ENCODE data around the gene ARHGEF10L.

Gene ARHGEF10L

DNA sequence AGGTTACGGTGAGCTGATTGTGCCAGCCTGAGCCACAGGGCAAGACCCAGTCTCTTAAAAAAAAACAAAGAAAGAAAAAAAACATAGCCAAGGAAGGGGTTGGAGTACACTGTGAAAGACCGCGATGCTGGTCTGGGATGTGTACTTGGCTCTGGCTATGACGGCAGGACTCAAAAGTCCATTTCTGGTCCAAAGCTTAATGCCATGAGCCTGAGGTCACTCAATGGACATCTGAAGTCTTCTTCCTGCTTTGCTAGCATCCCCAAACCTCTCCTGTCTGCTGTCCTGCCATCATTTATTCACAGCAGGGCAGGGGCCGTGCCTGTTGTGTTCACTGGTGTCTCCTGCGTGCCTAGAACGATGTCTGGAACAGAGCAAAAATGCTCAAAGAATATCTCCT lies 1.5 kb upstream of the ARHGEF10L start:
- no peaks in the 10 kb centered on the region for H4K20me1 ChIP-seq (ENCODE audit: low read depth, low read length)
- H3K9me3 ChIP-seq (ENCODE audit: insufficient read depth, low read length): no peaks in the 10 kb centered on the region
- TF ChIP-seq, protein P1, sequence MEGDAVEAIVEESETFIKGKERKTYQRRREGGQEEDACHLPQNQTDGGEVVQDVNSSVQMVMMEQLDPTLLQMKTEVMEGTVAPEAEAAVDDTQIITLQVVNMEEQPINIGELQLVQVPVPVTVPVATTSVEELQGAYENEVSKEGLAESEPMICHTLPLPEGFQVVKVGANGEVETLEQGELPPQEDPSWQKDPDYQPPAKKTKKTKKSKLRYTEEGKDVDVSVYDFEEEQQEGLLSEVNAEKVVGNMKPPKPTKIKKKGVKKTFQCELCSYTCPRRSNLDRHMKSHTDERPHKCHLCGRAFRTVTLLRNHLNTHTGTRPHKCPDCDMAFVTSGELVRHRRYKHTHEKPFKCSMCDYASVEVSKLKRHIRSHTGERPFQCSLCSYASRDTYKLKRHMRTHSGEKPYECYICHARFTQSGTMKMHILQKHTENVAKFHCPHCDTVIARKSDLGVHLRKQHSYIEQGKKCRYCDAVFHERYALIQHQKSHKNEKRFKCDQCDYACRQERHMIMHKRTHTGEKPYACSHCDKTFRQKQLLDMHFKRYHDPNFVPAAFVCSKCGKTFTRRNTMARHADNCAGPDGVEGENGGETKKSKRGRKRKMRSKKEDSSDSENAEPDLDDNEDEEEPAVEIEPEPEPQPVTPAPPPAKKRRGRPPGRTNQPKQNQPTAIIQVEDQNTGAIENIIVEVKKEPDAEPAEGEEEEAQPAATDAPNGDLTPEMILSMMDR (IDR thresholded peaks at IDR 0.05; ENCODE audit: insufficient read depth, low read length, poor library complexity, severe bottlenecking): no peak
- TF ChIP-seq EZH2phosphoT487 (conservative IDR thresholded peaks at IDR 0.05; ENCODE audit: low read length): no peak
- H3F3A ChIP-seq (ENCODE audit: insufficient read depth): no peaks in the 10 kb centered on the region
- H3K36me3 ChIP-seq (ENCODE audit: low read length): no peaks in the 10 kb centered on the region
- H3K9me2 ChIP-seq (replicated peaks; ENCODE audit: insufficient read depth, low read length): no peaks in the 10 kb centered on the region
- no peak overlapping the region for H3K9ac ChIP-seq (ENCODE audit: low read length)
- no peak overlapping the region for H3K4me3 ChIP-seq (ENCODE audit: insufficient read depth, low read length, poor library complexity, severe bottlenecking)
- no peaks in the 10 kb centered on the region for H3K27me3 ChIP-seq (ENCODE audit: low read length)
- no peak overlapping the region for H2AFZ ChIP-seq (ENCODE audit: low read depth, low read length, severe bottlenecking)
- H3K27ac ChIP-seq (ENCODE audit: low read depth, low read length): no peak overlapping the region
- no peak overlapping the region for H3K4me2 ChIP-seq (ENCODE audit: low read depth, low read length, poor library complexity, severe bottlenecking)
- H3K79me2 ChIP-seq (ENCODE audit: insufficient read depth, low read length): no peaks in the 10 kb centered on the region

DNA sequence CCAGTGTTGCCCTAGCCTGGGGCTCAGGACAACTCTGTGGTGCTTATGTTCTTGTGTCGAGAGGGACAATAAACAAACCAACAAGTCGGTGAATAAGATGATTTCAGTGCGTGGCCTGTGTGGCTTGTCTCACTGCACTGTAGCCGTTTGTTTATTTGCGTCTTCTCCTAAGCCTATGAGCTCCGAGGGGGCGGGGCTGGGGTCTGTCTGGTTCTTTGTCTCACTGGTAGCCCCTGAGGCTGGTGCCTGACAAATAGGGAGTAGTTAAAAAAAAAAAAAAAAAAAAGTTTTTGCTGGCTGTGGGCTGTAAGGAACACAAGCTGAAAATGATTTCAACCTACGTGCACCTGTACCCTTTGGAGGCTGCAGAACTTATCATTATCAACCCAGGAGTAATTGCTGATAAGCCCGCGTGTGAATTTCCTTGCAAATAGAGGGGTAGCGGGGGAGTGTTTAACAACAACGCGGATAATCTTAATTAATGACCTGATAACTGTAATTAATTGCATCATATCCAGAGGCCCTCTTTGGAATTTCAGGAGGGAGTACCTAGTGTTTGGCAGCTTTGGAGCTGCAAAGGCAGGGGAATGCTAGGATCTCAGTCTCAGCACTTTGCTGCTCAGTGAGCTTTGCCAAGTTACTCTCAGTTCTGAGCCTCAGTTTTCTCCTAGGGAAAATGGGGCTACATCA lies 925 bp upstream of the ARHGEF10L start:
- no peaks in the 10 kb centered on the region for H4K20me1 ChIP-seq (ENCODE audit: low read depth, low read length)
- H3K36me3 ChIP-seq (ENCODE audit: low read length): no peaks in the 10 kb centered on the region
- no peak overlapping the region for H3K9ac ChIP-seq (ENCODE audit: low read length)
- H3F3A ChIP-seq (ENCODE audit: insufficient read depth): no peaks in the 10 kb centered on the region
- H3K27ac ChIP-seq (ENCODE audit: low read depth, low read length): no peak overlapping the region
- no peak overlapping the region for H3K4me2 ChIP-seq (ENCODE audit: low read depth, low read length, poor library complexity, severe bottlenecking)
- H3K9me2 ChIP-seq (replicated peaks; ENCODE audit: insufficient read depth, low read length): no peaks in the 10 kb centered on the region
- no peak overlapping the region for H3K4me3 ChIP-seq (ENCODE audit: insufficient read depth, low read length, poor library complexity, severe bottlenecking)
- TF ChIP-seq, protein P1 (IDR thresholded peaks at IDR 0.05; ENCODE audit: insufficient read depth, low read length, poor library complexity, severe bottlenecking): no peak
- TF ChIP-seq EZH2phosphoT487 (conservative IDR thresholded peaks at IDR 0.05; ENCODE audit: low read length): no peak
- no peaks in the 10 kb centered on the region for H3K27me3 ChIP-seq (ENCODE audit: low read length)
- no peaks in the 10 kb centered on the region for H3K9me3 ChIP-seq (ENCODE audit: insufficient read depth, low read length)
- H2AFZ ChIP-seq (ENCODE audit: low read depth, low read length, severe bottlenecking): no peak overlapping the region
- no peaks in the 10 kb centered on the region for H3K79me2 ChIP-seq (ENCODE audit: insufficient read depth, low read length)

GRCh38 chr1:17539118-17539476 lies 401 bp upstream of the ARHGEF10L start:
- H3K9ac ChIP-seq (ENCODE audit: low read length): no peak overlapping the region
- no peaks in the 10 kb centered on the region for H3F3A ChIP-seq (ENCODE audit: insufficient read depth)
- H3K4me2 ChIP-seq (ENCODE audit: low read depth, low read length, poor library complexity, severe bottlenecking): no peak overlapping the region
- H2AFZ ChIP-seq (ENCODE audit: low read depth, low read length, severe bottlenecking): no peak overlapping the region
- no peaks in the 10 kb centered on the region for H3K9me3 ChIP-seq (ENCODE audit: insufficient read depth, low read length)
- H3K9me2 ChIP-seq (replicated peaks; ENCODE audit: insufficient read depth, low read length): no peaks in the 10 kb centered on the region
- H3K27ac ChIP-seq (ENCODE audit: low read depth, low read length): no peak overlapping the region
- H3K79me2 ChIP-seq (ENCODE audit: insufficient read depth, low read length): no peaks in the 10 kb centered on the region
- H3K36me3 ChIP-seq (ENCODE audit: low read length): no peaks in the 10 kb centered on the region
- H3K27me3 ChIP-seq (ENCODE audit: low read length): no peaks in the 10 kb centered on the region
- no peak overlapping the region for H3K4me3 ChIP-seq (ENCODE audit: insufficient read depth, low read length, poor library complexity, severe bottlenecking)
- TF ChIP-seq, protein P1 (IDR thresholded peaks at IDR 0.05; ENCODE audit: insufficient read depth, low read length, poor library complexity, severe bottlenecking): no peak
- no peak for TF ChIP-seq EZH2phosphoT487 (conservative IDR thresholded peaks at IDR 0.05; ENCODE audit: low read length)
- H4K20me1 ChIP-seq (ENCODE audit: low read depth, low read length): no peaks in the 10 kb centered on the region
